Cardiac ventricle fibroblast (primary cell): ENCODE data around the gene RHBDL3. TPM values are rescaled to one million over a fixed set of nuclear protein-coding genes. Genes with fewer than 3 reads are reported as not detected.

Experiments used
- total RNA-seq: library from RNA; depleted of rRNA; stranded (reverse); fragments of >200 nt; gene quantifications from 2 replicates; pipeline ENCODE4 v1.2.3, GENCODE V29; 2015

The RHBDL3 gene, protein sequence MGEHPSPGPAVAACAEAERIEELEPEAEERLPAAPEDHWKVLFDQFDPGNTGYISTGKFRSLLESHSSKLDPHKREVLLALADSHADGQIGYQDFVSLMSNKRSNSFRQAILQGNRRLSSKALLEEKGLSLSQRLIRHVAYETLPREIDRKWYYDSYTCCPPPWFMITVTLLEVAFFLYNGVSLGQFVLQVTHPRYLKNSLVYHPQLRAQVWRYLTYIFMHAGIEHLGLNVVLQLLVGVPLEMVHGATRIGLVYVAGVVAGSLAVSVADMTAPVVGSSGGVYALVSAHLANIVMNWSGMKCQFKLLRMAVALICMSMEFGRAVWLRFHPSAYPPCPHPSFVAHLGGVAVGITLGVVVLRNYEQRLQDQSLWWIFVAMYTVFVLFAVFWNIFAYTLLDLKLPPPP
- total RNA-seq = 0.05 and 0.12 TPM in 2 replicates

DNA sequence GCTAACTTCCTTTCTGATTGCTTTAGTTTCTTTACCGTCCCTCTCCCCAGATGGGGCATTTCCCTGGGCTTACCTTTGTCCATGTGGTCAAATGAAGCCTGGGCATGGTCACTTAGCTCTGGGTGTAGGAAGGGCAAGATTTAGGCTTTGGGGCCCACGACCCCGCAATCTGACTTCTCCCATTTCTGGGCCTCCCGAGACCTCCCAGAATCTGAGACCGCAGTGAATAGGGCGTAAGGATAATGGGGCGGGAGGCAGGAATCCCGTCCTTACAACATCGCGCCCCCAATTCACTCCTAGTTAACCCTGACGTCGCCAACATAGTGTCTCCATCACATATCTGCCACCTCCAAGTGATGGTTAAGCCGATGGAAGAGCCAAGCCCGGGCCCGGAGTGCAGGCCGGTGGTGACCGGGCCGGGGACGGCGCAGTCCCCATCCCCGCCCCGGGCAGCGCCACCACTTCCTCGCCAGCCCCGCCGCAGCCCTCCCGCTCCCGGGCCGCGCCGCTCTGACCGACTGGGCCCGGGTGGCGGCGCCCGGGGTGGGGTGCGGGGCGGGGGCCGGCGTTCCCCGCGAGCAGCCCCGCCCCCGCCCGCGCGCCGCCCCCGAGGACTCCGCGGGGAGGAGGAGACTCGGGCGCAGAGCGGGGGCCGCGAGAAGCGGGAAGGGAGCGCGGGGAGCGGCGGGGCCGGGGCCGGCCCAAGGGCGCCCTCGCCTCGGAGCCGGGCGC is at the start of gene RHBDL3:
Gene RHBDL3, plus strand, starts transcription at position 641 of the 732 bp plus-strand sequence. CDS start 358 bp downstream, outside the sequence.

DNA sequence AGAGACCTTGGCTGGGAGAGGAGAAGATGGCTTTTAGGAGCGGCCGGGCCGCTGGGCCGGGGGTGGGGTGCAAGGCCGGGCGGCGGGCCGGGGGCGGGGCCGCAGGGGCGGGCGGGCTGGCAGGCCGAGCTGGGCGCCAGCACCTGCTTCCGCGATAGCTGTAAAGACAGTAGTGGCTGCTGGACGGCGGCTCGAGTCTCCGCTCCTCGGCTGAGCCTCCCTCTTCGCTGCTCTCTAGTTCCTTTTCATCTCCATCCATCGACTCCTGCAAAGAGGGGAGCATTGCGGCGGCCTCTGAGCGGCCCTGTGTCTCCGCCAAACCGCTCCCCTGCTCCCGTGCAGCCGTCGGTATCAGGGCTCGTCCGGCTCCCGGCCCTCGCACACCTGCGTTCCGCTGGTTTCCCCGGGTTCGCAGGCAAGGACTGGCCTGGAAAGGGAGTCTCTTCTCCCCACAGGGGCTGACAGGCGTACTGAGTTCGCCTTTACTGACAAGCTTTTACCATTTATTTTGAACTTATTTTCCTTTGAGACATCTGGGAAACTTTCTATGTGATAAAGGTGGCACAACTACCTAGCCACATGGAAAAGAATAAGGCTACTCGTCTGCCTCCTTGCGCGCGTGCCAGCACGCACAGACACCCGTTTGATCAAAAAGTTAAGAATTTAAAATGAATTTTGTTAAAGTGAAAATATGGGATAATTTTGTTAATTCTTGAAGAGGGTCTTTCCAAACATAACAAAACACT is 76.4 kb downstream of the RHBDL3 start, which contains the start of gene C17orf75:
Gene C17orf75, minus strand, starts transcription at position 317 of the 746 bp plus-strand sequence. Its CDS starts 34 bp downstream, at position 283.

DNA sequence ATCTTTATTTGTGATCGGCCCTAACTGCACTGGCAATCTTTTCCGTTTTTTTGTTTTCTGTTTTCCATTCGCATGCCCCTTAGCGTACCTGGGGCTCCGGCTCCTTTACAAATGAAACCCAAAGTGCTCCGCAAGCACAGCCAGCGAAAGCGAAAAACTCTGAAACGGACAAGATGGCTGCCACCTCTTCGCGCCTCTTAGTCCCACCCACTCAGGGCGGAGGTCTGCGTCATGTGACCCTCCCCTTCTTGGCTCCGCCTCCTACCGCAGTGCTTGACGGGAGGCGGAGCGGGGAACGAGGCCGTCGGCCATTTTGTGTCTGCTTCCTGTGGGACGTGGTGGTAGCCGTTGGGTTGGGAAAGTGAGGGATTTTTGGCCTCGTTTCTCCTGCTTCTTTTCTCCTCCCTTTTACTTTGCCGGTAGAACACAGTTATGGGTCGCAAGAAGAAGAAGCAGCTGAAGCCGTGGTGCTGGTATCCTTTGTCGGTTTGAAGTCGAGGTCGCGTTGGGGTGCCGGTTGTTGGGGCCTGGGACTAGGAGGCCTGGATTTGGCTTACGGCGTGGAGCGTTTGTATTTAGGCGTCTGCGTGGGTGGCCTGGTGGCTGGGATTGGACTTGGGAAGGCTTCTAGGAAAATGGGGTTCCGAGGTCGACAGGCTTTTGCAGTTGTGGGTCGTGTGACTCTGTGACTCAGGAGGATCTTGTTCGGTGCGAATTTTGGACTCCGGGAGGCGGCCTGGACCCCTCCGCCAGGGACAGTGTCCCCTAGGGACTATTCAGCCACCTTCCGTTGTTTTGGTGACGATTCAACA is 84.4 kb downstream of the RHBDL3 start, which contains the start of gene ZNF207:
Gene ZNF207, plus strand, starts transcription at position 304 of the 812 bp plus-strand sequence. Its CDS starts 129 bp downstream, at position 433.

Other genes with a start within 250 kb of the RHBDL3 start
- 17.9 and 20.8 TPM in 2 replicates for gene RHOT1, start 123.3 kb upstream of the RHBDL3 start, total RNA-seq
- gene C17orf75, start 76.3 kb downstream of the RHBDL3 start, total RNA-seq = 4.5 and 5.4 TPM in 2 replicates
- 72.4 and 95.5 TPM in 2 replicates for gene ZNF207, start 84.3 kb downstream of the RHBDL3 start, total RNA-seq
- 41.9 and 49.5 TPM in 2 replicates for gene PSMD11, start 178.7 kb downstream of the RHBDL3 start, total RNA-seq
- gene CDK5R1, start 221.2 kb downstream of the RHBDL3 start, total RNA-seq = 0.39 and 1.4 TPM in 2 replicates